Measurements from ENCODE around the gene TAS1R1.

TAS1R1 gene

DNA sequence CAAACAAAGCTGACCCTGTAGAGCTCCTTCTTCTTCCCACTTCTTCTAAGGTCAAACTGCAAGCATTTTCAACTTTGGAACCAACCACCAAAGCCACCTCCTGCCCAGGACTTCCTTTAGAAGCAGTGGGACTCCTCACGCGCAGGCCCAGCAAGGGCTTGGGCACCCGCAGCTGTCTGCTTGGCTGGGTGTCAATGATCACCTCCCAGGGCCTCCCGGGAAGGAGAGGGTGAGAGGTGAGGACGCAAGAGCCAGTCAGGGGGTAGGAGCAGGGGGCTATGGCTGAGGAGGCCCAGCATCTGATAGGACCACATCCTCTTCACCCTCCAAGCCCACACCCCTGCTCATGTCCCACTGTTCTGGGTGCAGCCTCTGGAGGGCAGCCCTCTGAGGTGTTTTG, 37.3 kb downstream of the TAS1R1 start:
- H3K4me3 ChIP-seq (ENCODE audit: control insufficient read depth, low read depth, low read length): no peak overlapping the region
- no peak for DNase-seq (ENCODE audit: low read depth)
- TF ChIP-seq, protein P1, sequence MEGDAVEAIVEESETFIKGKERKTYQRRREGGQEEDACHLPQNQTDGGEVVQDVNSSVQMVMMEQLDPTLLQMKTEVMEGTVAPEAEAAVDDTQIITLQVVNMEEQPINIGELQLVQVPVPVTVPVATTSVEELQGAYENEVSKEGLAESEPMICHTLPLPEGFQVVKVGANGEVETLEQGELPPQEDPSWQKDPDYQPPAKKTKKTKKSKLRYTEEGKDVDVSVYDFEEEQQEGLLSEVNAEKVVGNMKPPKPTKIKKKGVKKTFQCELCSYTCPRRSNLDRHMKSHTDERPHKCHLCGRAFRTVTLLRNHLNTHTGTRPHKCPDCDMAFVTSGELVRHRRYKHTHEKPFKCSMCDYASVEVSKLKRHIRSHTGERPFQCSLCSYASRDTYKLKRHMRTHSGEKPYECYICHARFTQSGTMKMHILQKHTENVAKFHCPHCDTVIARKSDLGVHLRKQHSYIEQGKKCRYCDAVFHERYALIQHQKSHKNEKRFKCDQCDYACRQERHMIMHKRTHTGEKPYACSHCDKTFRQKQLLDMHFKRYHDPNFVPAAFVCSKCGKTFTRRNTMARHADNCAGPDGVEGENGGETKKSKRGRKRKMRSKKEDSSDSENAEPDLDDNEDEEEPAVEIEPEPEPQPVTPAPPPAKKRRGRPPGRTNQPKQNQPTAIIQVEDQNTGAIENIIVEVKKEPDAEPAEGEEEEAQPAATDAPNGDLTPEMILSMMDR (IDR thresholded peaks at IDR 0.05; ENCODE audit: control insufficient read depth, insufficient read depth, low read depth, low read length, missing control alignments): no peak

- DNase-seq (ENCODE audit: low read depth): no peak
- TF ChIP-seq, protein P1 (IDR thresholded peaks at IDR 0.05; ENCODE audit: control insufficient read depth, insufficient read depth, low read depth, low read length, missing control alignments): no peak
- H3K4me3 ChIP-seq (ENCODE audit: control insufficient read depth, low read depth, low read length): no peak overlapping the region
These were observed 37.9 kb downstream of the TAS1R1 start for GRCh38 chr1:6592865-6593593.

DNA sequence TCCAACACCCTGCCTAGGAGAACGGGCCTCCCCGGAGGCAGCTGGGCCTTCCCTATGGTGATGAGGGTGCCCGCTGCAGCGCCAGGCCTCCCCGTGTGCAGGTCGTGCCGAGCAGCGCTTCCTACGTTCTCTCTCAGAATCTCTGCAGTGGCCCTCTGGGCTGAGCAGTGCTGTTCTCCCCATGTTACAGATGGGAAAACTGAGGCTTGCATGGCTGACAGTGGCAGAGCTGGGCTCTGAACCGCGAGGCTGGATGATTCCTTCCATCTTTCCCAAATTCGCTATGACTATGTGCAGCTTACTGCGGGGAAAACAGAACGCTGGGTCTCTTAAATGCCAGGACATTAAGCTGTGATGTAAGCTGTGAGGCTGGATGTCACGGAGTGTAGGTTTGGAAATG, 38.7 kb downstream of the TAS1R1 start:
- TF ChIP-seq, protein P1 (IDR thresholded peaks at IDR 0.05; ENCODE audit: control insufficient read depth, insufficient read depth, low read depth, low read length, missing control alignments): no peak
- no peak overlapping the region for H3K4me3 ChIP-seq (ENCODE audit: control insufficient read depth, low read depth, low read length)
- DNase-seq (ENCODE audit: low read depth): no peak

GRCh38 chr1:6594977-6595740, 40.1 kb downstream of the TAS1R1 start:
- no peak for DNase-seq (ENCODE audit: low read depth)
- TF ChIP-seq, protein P1 (IDR thresholded peaks at IDR 0.05; ENCODE audit: control insufficient read depth, insufficient read depth, low read depth, low read length, missing control alignments): no peak
- no peak overlapping the region for H3K4me3 ChIP-seq (ENCODE audit: control insufficient read depth, low read depth, low read length)

GRCh38 chr1:6596351-6596750, 41.2 kb downstream of the TAS1R1 start:
- DNase-seq (ENCODE audit: low read depth): no peak
- no peak overlapping the region for H3K4me3 ChIP-seq (ENCODE audit: control insufficient read depth, low read depth, low read length)
- TF ChIP-seq, protein P1 (IDR thresholded peaks at IDR 0.05; ENCODE audit: control insufficient read depth, insufficient read depth, low read depth, low read length, missing control alignments): no peak

DNA sequence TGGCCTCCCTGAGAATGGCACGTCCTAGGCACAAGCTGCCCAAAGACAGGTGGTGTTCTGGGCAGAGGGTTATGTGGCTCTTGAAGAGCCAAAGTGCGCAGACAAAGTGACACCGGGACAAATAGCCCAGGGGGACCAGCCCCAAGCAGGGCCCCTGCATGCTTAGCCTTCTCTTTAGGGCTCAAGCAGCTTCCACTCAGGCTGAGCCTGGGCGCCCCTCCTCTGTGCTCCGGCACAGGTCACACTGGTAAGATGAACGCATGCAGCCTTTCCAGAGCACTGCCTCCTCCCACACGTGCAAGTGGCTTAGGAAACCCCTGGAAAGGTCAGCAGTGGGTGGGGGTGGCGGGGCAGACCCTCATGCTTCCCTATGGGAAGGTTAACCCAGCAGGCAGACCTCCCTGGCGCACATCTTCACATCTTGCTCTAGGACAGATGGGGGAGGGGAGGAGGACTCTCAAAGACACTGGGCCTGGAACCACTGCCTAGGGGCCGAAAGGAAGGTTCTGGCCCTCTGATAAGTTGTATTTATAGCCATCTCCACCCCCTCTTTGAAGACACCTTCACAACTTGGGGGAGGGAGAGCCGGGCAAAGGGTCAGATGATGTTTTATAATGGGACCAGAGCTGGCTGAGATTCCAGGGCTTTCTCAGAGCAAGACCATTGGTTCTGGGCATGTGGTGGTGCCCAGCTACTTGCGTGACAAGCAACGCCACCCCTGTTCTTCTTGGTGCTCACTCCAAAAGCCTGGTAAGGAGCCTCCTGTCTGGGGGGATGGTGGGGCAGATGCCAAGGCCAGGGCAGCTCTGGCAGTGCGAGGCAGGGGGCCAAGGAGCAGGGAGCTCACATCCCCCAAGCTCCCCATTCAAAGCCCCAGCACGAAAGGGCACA, 42.0 kb downstream of the TAS1R1 start:
- TF ChIP-seq, protein P1 (IDR thresholded peaks at IDR 0.05; ENCODE audit: control insufficient read depth, insufficient read depth, low read depth, low read length, missing control alignments): no peak
- no peak overlapping the region for H3K4me3 ChIP-seq (ENCODE audit: control insufficient read depth, low read depth, low read length)
- DNase-seq (ENCODE audit: low read depth): no peak
